Measurements from ENCODE around the gene SLC15A5. TPM values are rescaled to one million over a fixed set of nuclear protein-coding genes. Genes with fewer than 3 reads are reported as not detected.

Gene SLC15A5
- total and polyA plus RNA-seq, 2 of the 4 experiments (the other 2 are of a cell fraction) = not detected

- H4K8ac ChIP-seq (ENCODE audit: low read depth in 2 of 2, low read length in 2 of 2) = no peak overlapping the region
- no peak for DNase-seq
- H3K9me3 ChIP-seq (ENCODE audit: control insufficient read depth, insufficient read depth, low read length) = no peaks in the 10 kb centered on the region
- H4K91ac ChIP-seq (ENCODE audit: insufficient read depth, low read depth, low read length) = no peak overlapping the region
- TF ChIP-seq RCOR1 (IDR thresholded peaks at IDR 0.05; ENCODE audit: insufficient replicate concordance, low read length) = no peak
- TF ChIP-seq ELK1 (IDR thresholded peaks at IDR 0.05; ENCODE audit: borderline replicate concordance, low read depth, low read length) = no peak
- TF ChIP-seq BHLHE40 (IDR thresholded peaks at IDR 0.05; ENCODE audit: low read depth, low read length) = no peak
- no peak for TF ChIP-seq MXI1 (IDR thresholded peaks at IDR 0.05; ENCODE audit: borderline replicate concordance, low read depth, low read length)
- no peak for TF ChIP-seq USF2 (IDR thresholded peaks at IDR 0.05; ENCODE audit: low read depth, low read length)
- TF ChIP-seq CHD1 (IDR thresholded peaks at IDR 0.05; ENCODE audit: low read depth, low read length) = no peak
- no peak for TF ChIP-seq POLR2A (IDR thresholded peaks at IDR 0.05; ENCODE audit: low read depth, low read length)
- TF ChIP-seq FOS (IDR thresholded peaks at IDR 0.05; ENCODE audit: low read depth, low read length) = no peak
- no peak for TF ChIP-seq CEBPB (IDR thresholded peaks at IDR 0.05; ENCODE audit: low read depth, low read length)
- TF ChIP-seq MAFK (IDR thresholded peaks at IDR 0.05; ENCODE audit: low read depth, low read length) = no peak
- no peak for TF ChIP-seq SMC3 (IDR thresholded peaks at IDR 0.05; ENCODE audit: low read depth, low read length)
- no peak for TF ChIP-seq NFE2L2 (IDR thresholded peaks at IDR 0.05; ENCODE audit: low read depth, low read length)
- no peak for TF ChIP-seq MAZ (IDR thresholded peaks at IDR 0.05; ENCODE audit: borderline replicate concordance, low read depth, low read length)
- no peak for TF ChIP-seq RAD21 (IDR thresholded peaks at IDR 0.05; ENCODE audit: low read length)
- no peak for TF ChIP-seq RFX5 (IDR thresholded peaks at IDR 0.05; ENCODE audit: low read depth, low read length)
- TF ChIP-seq CTCF (conservative IDR thresholded peaks at IDR 0.05; ENCODE audit: low read depth, low read length) = no peak
- H3K4ac ChIP-seq (ENCODE audit: low read depth, low read length) = no peak overlapping the region
- no peaks in the 10 kb centered on the region for H3K36me3 ChIP-seq (ENCODE audit: control insufficient read depth, insufficient read depth, low read length)
- H3K23ac ChIP-seq (ENCODE audit: low read depth, low read length) = no peak overlapping the region
- ChIA-PET POLR2A (ENCODE audit: unreplicated experiment) (no interaction called here), CTCF (interaction anchor here (0.6 kb wide), 1 partner anchor 253 kb away, joined by 4 read pairs; no protein-coding TSS in a partner anchor)
- no peak for ATAC-seq (ENCODE audit: low read depth)
- in situ Hi-C loops (cut with MboI; ENCODE audit: low sequenced_read_pairs) = no loop called here
- H2AK5ac ChIP-seq (ENCODE audit: low read depth, low read length) = no peak overlapping the region
- no peaks in the 10 kb centered on the region for H4K20me1 ChIP-seq (ENCODE audit: insufficient read depth, low read length)
- H3K18ac ChIP-seq (ENCODE audit: low read depth, low read length) = no peak overlapping the region
- H3K27ac ChIP-seq (ENCODE audit: insufficient read depth, low read length) = no peak overlapping the region
- no peak overlapping the region for H2BK20ac ChIP-seq (ENCODE audit: low read depth, low read length)
- dilution Hi-C loops (cut with HindIII; ENCODE audit: low sequenced_read_pairs, unreplicated experiment) = no loop called here
- no peaks in the 10 kb centered on the region for H3K9me1 ChIP-seq (ENCODE audit: insufficient read depth, low read length)
- intact Hi-C loops (cut with micrococcal nuclease) = no loop called here
- no CpG with 5 or more reads among the region's 1 CpG for WGBS, 2 experiments (ENCODE audit: extremely low coverage in 2 of 2, insufficient read length in 1 of 2)
- H3K4me1 ChIP-seq (ENCODE audit: control insufficient read depth, insufficient read depth, low read length) = no peaks in the 10 kb centered on the region
- no peak overlapping the region for H2BK5ac ChIP-seq (ENCODE audit: low read depth, low read length, poor library complexity, severe bottlenecking)
- BruUV-seq (replicated peaks) = no TSS peak
- no peak overlapping the region for H4K5ac ChIP-seq (ENCODE audit: low read depth, low read length)
- H3K9ac ChIP-seq (ENCODE audit: low read depth, low read length) = no peak overlapping the region
- no peak overlapping the region for H3K56ac ChIP-seq (ENCODE audit: extremely low read depth, insufficient read depth, low read length)
- no peaks in the 10 kb centered on the region for H3K79me1 ChIP-seq (ENCODE audit: low read depth in 1 of 2, low read length in 2 of 2)
- H3K4me3 ChIP-seq (ENCODE audit: insufficient read depth, low read depth, low read length) = no peak overlapping the region
- H2BK15ac ChIP-seq (ENCODE audit: low read depth, low read length) = no peak overlapping the region
- H2AFZ ChIP-seq (replicated peaks; ENCODE audit: low read length, poor library complexity) = no peak overlapping the region
- no peak overlapping the region for H2BK120ac ChIP-seq (ENCODE audit: low read depth, low read length)
- no peaks in the 10 kb centered on the region; the same call in 1 of the 2 replicates for H3K27me3 ChIP-seq (ENCODE audit: control insufficient read depth, insufficient read depth, low read length)
- no peak overlapping the region for H2AK9ac ChIP-seq (replicated peaks; ENCODE audit: low read depth, low read length, poor library complexity)
- H3K14ac ChIP-seq (replicated peaks; ENCODE audit: low read depth, low read length) = no peak overlapping the region
- H3K4me2 ChIP-seq (ENCODE audit: low read depth, low read length) = no peak overlapping the region
Observed at GRCh38 chr12:16271062-16271461, 6.4 kb downstream of the SLC15A5 start.

All from IMR-90 (cell line).